Body of pancreas (tissue), 4 donors: ENCODE measurements around the gene ID2. TPM values are rescaled to one million over a fixed set of nuclear protein-coding genes. Genes with fewer than 3 reads are reported as not detected.
A peak's percentile ranks its signal among the peaks of the same experiment; 100 is the strongest.

Source experiments
- ATAC-seq: fragments of 150-250 bp; one replicate; pipeline ENCODE4 v1.9.1; 2016
- DNase-seq, 4 donors: peaks; one replicate each; pipeline ENCODE4 v3.0.0-alpha.2; 2019
- H3K27ac ChIP-seq, 4 donors: fragments of 200-600 bp; sonication (generic); 1 replicate in 3 of 4; 2 replicates in 1 of 4; pipeline versions ENCODE4 v1.5.1 to v1.6.1; 2016 to 2019; ENCODE audit warnings: mild to moderate bottlenecking in 1 of 4, mixed read lengths in 1 of 4, moderate library complexity in 1 of 4
- H3K27me3 ChIP-seq, 2 donors: fragments of 200-600 bp; sonication (generic); one replicate each; pipeline ENCODE4 v1.6.0; 2016; ENCODE audit warnings: mild to moderate bottlenecking in 1 of 2
- H3K36me3 ChIP-seq, 2 donors: fragments of 200-600 bp; sonication (generic); replicated peaks in 1 of 2; 2 replicates each; pipeline ENCODE4 v1.5.1; 2016; ENCODE audit warnings: low read depth in 2 of 2; ENCODE audit not compliant: insufficient read depth in 1 of 2
- H3K4me1 ChIP-seq: fragments of 200-600 bp; sonication (generic); one replicate; pipeline ENCODE4 v1.6.0; 2016
- H3K4me3 ChIP-seq, 2 donors: fragments of 200-600 bp; sonication (generic); 1 replicate in 1 of 2; 2 replicates in 1 of 2; pipeline ENCODE4 v1.5.1; 2016 to 2019
- H3K9me3 ChIP-seq, 3 donors: fragments of 200-600 bp; sonication (generic); 1 replicate in 2 of 3; 2 replicates in 1 of 3; pipeline ENCODE4 v1.5.1; 2016
- POLR2A ChIP-seq, 3 donors: fragments of 450-650 bp; IDR thresholded peaks; one replicate each; pipeline ENCODE4 v1.6.1; 2016; ENCODE audit warnings: antibody characterized with exemption in 3 of 3, mild to moderate bottlenecking in 2 of 3
- WGBS, 2 donors: methylation state at CpG; one replicate each; pipeline ENCODE4 v1.1.5; 2017; 5-methylcytosine and 5-hydroxymethylcytosine counted together
- intact Hi-C: fragments of 100-400 bp; cut with DNase I; formaldehyde crosslinking; loops from one replicate; pipeline ENCODE4 v1.15.1; 2023
- total RNA-seq, 2 donors: library from RNA; depleted of rRNA; stranded (reverse); fragments of >200 nt; gene quantifications; one replicate each; pipeline ENCODE4 v1.1.0, GENCODE V29; 2016
- TF ChIP-seq, protein P1 (sequence below), 7 experiments: fragments of 450-650 bp in 4 of 7; fragments of 200-600 bp in 3 of 7; sonication (generic) in 3 of 7; IDR thresholded peaks; one replicate each; pipeline ENCODE4 v1.5.1; 2016 to 2019; ENCODE audit warnings: antibody characterized with exemption in 7 of 7

The ID2 gene
- total RNA-seq, 2 donors from 2014 or later = 50.3 to 157 TPM

DNA sequence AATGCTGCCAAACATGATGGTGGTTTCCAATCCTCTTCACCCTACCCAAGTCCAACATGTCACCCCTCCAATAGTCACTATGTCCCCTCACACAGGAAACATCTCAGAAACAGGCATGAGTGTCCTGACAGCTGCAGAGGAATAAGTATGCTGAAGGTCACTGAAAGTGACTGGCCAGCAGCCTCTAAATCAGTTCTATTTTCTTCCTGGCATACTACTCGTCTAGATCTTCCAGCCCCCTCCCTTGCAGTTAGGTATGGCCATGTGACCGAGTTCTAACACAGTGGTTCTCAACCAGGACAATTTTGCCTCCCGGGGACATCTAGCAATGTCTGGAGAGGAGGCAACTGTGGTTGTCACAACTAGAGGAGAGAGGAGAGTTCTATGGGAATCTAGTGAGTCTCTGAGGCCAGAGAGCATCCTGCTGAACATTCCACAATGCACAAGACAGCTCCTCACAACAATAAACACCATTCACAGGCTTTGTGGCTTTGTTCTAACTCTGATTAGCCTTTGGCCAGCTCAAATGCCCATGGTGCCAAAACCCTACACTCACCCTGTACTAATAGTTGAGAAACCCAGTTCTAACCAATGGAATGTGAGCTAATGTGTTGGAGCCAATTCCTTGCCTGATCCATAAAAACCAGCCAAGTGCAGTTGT is 12.6 kb upstream of the ID2 start:
- no peak for DNase-seq
- peak; percentile 52 for ATAC-seq
- H3K27ac ChIP-seq = no peak overlapping the region

DNA sequence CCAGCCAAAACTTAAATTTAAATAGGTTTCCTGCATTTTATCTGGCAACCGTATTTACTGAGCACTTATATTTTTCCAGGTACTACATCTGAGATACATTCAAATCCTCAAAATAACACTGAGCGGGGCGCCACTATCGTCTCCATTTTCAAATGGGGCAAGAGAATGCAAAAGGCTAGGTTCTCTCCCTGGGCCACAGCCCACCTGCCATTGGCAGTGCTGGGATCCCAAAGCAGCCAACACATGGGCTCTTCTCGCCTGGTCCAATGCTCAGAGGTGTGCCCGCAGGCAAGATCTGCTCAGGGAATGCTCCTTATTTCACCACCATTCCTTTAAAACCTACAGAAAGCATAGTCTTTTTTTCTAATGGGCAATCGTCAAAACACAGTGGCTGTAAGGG is 11.3 kb upstream of the ID2 start:
- DNase-seq (no peak), ATAC-seq (no peak)
- Histone ChIP-seq H3K27me3 (no peaks in the 10 kb centered on the region), H3K27ac (no peak overlapping the region), H3K36me3 (no peaks in the 10 kb centered on the region), H3K9me3 (peaks cover 0 to 10% (median 0%) of the 10 kb centered on the region in 3 donors), H3K4me3 (no peak overlapping the region), H3K4me1 (peaks cover 16% of the 10 kb centered on the region)
- WGBS, 2 donors = 88 to 93% methylated on average over 7 of the region's 7 CpGs
- intact Hi-C loops = no loop called here
- no peak for TF ChIP-seq POLR2A (IDR thresholded peaks at IDR 0.05)
- TF ChIP-seq, protein P1, sequence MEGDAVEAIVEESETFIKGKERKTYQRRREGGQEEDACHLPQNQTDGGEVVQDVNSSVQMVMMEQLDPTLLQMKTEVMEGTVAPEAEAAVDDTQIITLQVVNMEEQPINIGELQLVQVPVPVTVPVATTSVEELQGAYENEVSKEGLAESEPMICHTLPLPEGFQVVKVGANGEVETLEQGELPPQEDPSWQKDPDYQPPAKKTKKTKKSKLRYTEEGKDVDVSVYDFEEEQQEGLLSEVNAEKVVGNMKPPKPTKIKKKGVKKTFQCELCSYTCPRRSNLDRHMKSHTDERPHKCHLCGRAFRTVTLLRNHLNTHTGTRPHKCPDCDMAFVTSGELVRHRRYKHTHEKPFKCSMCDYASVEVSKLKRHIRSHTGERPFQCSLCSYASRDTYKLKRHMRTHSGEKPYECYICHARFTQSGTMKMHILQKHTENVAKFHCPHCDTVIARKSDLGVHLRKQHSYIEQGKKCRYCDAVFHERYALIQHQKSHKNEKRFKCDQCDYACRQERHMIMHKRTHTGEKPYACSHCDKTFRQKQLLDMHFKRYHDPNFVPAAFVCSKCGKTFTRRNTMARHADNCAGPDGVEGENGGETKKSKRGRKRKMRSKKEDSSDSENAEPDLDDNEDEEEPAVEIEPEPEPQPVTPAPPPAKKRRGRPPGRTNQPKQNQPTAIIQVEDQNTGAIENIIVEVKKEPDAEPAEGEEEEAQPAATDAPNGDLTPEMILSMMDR (IDR thresholded peaks at IDR 0.05) = no peak

More for the DNA sequence above, 12.6 kb upstream of the ID2 start:
- Histone ChIP-seq H3K4me3 (no peak overlapping the region), H3K36me3 (no peaks in the 10 kb centered on the region), H3K9me3 (peaks cover 0 to 4% (median 0%) of the 10 kb centered on the region in 3 donors), H3K4me1 (peaks cover 7% of the 10 kb centered on the region), H3K27me3 (no peaks in the 10 kb centered on the region)
- WGBS, 2 donors = 50 to 53% methylated on average over 3 of the region's 3 CpGs
- TF ChIP-seq POLR2A (IDR thresholded peaks at IDR 0.05) = no peak
- TF ChIP-seq, protein P1 (IDR thresholded peaks at IDR 0.05) = no peak
- intact Hi-C loops = no loop called here

DNA sequence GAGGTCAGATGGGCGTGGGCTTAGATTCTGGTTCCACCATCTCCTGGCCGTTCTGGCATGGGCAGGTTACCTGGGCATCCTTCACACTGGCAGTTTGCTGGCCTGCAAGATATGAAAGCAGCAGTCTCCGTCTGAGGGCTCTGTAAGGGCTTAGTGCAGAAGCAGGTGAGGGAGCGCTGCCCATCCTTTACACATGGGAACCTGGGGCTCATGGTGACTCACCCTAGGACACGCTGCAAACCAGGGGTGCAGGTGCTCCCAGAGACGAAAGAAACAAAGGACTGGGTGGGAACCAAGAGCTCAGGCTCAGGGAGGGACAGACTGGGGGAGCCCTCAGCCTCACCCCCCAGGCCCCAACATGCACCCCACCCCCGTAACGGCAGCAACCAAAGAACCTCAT is 10.7 kb upstream of the ID2 start:
- 75 to 87% methylated on average over 6 to 8 of the region's 8 CpGs for WGBS, 2 donors
- intact Hi-C loops = no loop called here
- DNase-seq (no peak), ATAC-seq (no peak)
- Histone ChIP-seq H3K4me3 (no peak overlapping the region), H3K27me3 (no peaks in the 10 kb centered on the region), H3K4me1 (peaks cover 22% of the 10 kb centered on the region), H3K9me3 (peaks cover 0 to 10% (median 0%) of the 10 kb centered on the region in 3 donors), H3K27ac (no peak overlapping the region), H3K36me3 (no peaks in the 10 kb centered on the region)
- TF ChIP-seq, protein P1 (IDR thresholded peaks at IDR 0.05) = no peak
- no peak for TF ChIP-seq POLR2A (IDR thresholded peaks at IDR 0.05)

DNA sequence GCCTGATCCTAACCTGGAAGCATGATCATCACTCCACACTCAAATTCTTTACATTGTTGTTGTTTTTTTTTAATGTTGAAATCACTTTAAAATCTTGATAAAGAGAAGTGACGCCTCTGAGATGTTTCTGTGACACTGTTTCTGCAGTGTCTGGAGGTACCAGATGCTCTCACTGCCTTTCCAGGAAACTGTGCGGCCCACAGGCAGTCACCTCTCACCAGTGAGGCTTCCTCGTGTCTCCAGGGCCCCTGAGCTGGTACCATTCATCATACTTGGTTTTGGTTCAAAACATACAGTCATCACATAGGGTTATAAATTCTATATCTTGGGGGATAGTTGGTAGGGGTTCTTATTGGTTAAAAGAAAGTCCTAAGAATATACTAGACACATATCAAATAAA is 10.1 kb upstream of the ID2 start:
- ATAC-seq = no peak
- H3K36me3 ChIP-seq = no peaks in the 10 kb centered on the region
- no peak overlapping the region for H3K4me3 ChIP-seq
- no peak for DNase-seq
- H3K27me3 ChIP-seq = no peaks in the 10 kb centered on the region
- peaks cover 28% of the 10 kb centered on the region for H3K4me1 ChIP-seq
- TF ChIP-seq, protein P1 (IDR thresholded peaks at IDR 0.05) = no peak
- TF ChIP-seq POLR2A (IDR thresholded peaks at IDR 0.05) = no peak
- intact Hi-C loops = no loop called here
- H3K9me3 ChIP-seq = peaks cover 0 to 10% (median 0%) of the 10 kb centered on the region in 3 donors
- no peak overlapping the region for H3K27ac ChIP-seq
- 81 to 88% methylated on average over 3 of the region's 3 CpGs for WGBS, 2 donors

DNA sequence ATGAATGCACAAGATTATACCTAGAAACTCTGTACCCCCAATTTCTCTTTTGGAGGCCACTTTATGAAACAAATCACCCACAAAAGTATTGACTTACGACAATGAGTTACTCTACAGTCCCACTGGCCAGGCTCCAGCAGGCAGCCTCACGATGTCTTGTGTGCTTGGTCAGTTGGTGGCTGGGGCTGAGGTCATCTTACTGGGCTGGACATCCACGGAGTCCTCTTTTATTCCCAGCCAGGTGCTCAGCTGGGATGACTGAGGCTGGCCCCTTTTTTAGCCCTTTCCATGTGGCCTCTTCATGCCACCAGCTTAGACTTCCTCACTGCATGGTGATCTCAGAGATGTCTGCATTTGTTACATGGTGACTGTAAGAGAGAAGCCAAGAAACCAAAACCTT is 8.9 kb upstream of the ID2 start:
- intact Hi-C loops = no loop called here
- whole genome bisulfite sequencing, 2 donors = 67 to 75% methylated on average over 3 of the region's 3 CpGs
- H3K36me3 ChIP-seq = no peaks in the 10 kb centered on the region
- peaks cover 40% of the 10 kb centered on the region for H3K4me1 ChIP-seq
- H3K9me3 ChIP-seq = peaks cover 0 to 10% (median 0%) of the 10 kb centered on the region in 3 donors
- TF ChIP-seq, protein P1 (IDR thresholded peaks at IDR 0.05) = no peak
- no peak for TF ChIP-seq POLR2A (IDR thresholded peaks at IDR 0.05)
- DNase-seq (no peak), ATAC-seq (no peak)
- H3K27me3 ChIP-seq = no peaks in the 10 kb centered on the region
- H3K27ac ChIP-seq = no peak overlapping the region
- H3K4me3 ChIP-seq = no peak overlapping the region
